Type B pancreatic cell (in vitro differentiated cells): ENCODE data around the gene XRCC4. TPM values are rescaled to one million over a fixed set of nuclear protein-coding genes. Genes with fewer than 3 reads are reported as not detected.

Source experiments
- DNase-seq: peaks from one replicate; pipeline ENCODE4 v3.0.0; 2021; ENCODE audit warnings: mixed read lengths; ENCODE audit not compliant: unreplicated experiment; ENCODE audit errors: extremely low spot score
- H3K27ac Mint-ChIP-seq: 2 replicates; pipeline ENCODE4 v1.8.0; 2021; ENCODE audit warnings: mild to moderate bottlenecking, mixed read lengths
- H3K27me3 Mint-ChIP-seq: 2 replicates; pipeline ENCODE4 v1.8.0; 2021; ENCODE audit warnings: mixed read lengths
- H3K36me3 Mint-ChIP-seq: 2 replicates; pipeline ENCODE4 v1.8.0; 2021; ENCODE audit warnings: mixed read lengths
- H3K4me1 Mint-ChIP-seq: one replicate; pipeline ENCODE4 v1.8.0; 2021; ENCODE audit warnings: mixed read lengths; ENCODE audit not compliant: unreplicated experiment
- H3K4me3 Mint-ChIP-seq: 2 replicates; pipeline ENCODE4 v1.8.0; 2021; ENCODE audit warnings: mild to moderate bottlenecking, mixed read lengths
- H3K9me3 Mint-ChIP-seq: 2 replicates; pipeline ENCODE4 v1.8.0; 2021; ENCODE audit warnings: mixed read lengths
- total RNA-seq: library from RNA; stranded (reverse); gene quantifications from 2 replicates; pipeline ENCODE4 v1.2.1, GENCODE V29; 2021; ENCODE audit warnings: low replicate concordance
- TF ChIP-seq, protein P1 (sequence below): fragments of 200-600 bp; sonication (generic); conservative IDR thresholded peaks from 2 replicates; pipeline ENCODE4 v1.5.0; 2021; ENCODE audit warnings: antibody characterized with exemption, mild to moderate bottlenecking

The XRCC4 gene
- total RNA-seq, 1 donor from 2014 or later: 7.4 TPM

DNA sequence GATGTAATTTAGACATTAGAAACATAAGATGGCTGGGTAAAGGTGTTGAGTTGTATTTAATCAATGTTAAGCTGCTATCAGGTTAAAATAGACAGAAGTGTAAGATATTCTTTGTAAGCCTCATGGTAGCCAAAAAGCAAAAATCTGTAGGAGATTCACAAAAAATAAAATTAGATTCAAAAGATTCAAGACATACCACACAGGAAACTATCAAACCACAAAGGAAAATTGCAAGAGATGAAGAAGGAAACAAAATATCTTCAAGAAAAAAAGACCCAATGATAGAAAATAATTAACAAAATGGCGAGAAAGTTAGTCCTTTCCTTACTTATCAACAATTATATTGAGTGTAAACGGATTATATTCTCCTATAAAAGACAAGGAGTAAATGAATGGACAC lies 15.3 kb downstream of the XRCC4 start:
- H3K4me1 Mint-ChIP-seq: peaks cover 4% of the 10 kb centered on the region
- no peak overlapping the region for H3K27ac Mint-ChIP-seq
- DNase-seq: no peak
- no peaks in the 10 kb centered on the region for H3K27me3 Mint-ChIP-seq
- H3K36me3 Mint-ChIP-seq: peaks cover 20% of the 10 kb centered on the region
- TF ChIP-seq, protein P1, sequence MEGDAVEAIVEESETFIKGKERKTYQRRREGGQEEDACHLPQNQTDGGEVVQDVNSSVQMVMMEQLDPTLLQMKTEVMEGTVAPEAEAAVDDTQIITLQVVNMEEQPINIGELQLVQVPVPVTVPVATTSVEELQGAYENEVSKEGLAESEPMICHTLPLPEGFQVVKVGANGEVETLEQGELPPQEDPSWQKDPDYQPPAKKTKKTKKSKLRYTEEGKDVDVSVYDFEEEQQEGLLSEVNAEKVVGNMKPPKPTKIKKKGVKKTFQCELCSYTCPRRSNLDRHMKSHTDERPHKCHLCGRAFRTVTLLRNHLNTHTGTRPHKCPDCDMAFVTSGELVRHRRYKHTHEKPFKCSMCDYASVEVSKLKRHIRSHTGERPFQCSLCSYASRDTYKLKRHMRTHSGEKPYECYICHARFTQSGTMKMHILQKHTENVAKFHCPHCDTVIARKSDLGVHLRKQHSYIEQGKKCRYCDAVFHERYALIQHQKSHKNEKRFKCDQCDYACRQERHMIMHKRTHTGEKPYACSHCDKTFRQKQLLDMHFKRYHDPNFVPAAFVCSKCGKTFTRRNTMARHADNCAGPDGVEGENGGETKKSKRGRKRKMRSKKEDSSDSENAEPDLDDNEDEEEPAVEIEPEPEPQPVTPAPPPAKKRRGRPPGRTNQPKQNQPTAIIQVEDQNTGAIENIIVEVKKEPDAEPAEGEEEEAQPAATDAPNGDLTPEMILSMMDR: no peak
- H3K9me3 Mint-ChIP-seq: peaks cover 29% of the 10 kb centered on the region
- no peak overlapping the region for H3K4me3 Mint-ChIP-seq

DNA sequence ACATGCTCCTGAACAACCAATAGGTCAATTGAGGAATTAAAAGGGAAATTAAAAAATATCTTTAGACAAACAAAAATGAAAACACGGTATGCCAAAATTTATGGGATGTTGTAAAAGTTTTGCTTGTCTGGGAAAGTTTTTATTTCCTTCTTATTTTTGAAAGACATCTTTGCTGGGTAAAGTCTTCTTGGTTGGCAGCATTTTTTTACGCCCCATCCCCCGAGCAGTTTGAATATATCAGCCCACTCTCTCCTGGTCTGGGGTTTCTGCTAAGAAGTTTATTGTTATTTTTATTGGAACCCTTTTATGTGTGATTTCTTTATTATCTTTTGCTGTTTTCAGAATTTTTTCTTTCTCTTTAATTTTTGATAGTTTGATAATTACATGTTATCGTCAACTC lies 16.3 kb downstream of the XRCC4 start:
- TF ChIP-seq, protein P1: no peak
- Mint-ChIP-seq H3K36me3 (peaks cover 20% of the 10 kb centered on the region), H3K9me3 (peaks cover 29% of the 10 kb centered on the region)

DNA sequence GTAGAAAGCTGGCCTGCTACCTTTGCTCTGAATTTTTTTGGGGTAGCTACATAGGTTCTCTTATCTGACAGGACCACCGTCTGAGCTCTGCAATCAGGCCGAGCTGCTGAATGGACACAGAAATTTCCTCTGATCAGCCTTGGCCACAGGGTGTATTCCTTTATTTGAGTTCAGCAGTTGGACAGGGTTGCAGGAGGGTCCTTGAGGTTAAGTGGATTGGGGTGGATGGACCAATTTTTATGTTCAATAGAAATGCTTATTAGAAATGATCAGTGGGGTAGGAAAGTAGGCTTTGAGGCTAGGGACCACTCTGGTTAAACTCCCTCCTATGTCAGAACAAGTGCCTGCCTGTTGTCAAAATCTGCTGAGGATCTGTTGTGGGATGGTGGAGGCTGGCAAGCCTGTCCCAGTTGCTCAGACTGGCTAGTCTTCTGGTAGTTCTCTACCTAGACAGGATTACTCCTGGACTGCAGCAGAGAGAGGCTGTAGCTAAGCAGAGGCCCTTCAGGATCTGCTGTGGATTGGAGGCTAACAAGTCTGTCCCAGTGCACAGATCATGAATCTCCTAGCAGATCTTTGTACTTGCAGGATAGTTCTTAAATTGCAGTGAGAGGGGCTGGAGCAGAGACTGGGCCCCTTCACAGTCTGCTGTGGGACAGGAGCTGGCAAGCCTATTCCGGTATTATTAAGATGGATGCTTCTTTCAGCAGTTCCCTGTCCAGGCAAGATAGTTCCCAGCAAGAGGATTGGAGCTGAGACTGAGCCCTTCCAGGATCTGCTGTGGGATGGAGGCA lies 18.0 kb downstream of the XRCC4 start:
- no peak overlapping the region for H3K4me3 Mint-ChIP-seq
- peaks cover 20% of the 10 kb centered on the region for H3K36me3 Mint-ChIP-seq
- peaks cover 25% of the 10 kb centered on the region for H3K9me3 Mint-ChIP-seq
- TF ChIP-seq, protein P1: no peak
- peaks cover 8% of the 10 kb centered on the region for H3K4me1 Mint-ChIP-seq
- DNase-seq: no peak
- no peaks in the 10 kb centered on the region for H3K27me3 Mint-ChIP-seq
- no peak overlapping the region for H3K27ac Mint-ChIP-seq

More for the DNA sequence above, 16.3 kb downstream of the XRCC4 start:
- Mint-ChIP-seq H3K27ac (no peak overlapping the region), H3K27me3 (no peaks in the 10 kb centered on the region), H3K4me3 (no peak overlapping the region), H3K4me1 (peaks cover 8% of the 10 kb centered on the region)
- DNase-seq: no peak

DNA sequence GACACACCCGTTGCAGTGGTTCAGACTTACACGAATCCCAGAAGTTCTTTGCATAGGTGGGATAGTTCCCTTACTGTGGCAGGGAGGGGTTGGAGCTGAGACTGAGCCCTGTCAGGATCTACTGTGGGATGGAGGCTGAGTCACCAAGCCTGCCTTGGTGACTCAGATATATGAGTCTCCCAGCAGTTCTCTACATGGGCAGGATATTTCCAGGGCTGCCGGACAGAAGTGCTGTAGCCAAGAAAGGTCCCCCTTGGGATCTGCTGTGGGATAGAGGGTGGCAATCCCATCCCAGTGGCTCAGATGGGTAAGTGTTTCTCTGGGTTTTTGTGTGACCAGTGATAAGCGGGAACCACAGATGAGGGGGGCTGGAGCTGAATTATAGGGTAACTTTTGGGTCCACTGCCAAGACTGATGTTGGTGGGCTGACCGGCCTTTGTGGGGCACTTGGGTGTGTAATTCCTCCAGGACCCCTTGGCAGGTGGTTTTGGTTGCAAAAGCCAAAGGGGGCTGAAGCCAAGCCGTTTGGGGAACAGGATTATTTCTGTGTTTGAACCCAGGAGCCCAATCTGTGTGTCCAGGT lies 18.7 kb downstream of the XRCC4 start:
- Mint-ChIP-seq H3K4me1 (peaks cover 8% of the 10 kb centered on the region), H3K27me3 (no peaks in the 10 kb centered on the region), H3K36me3 (peaks cover 17% of the 10 kb centered on the region), H3K4me3 (no peak overlapping the region), H3K27ac (no peak overlapping the region), H3K9me3 (peaks cover 19% of the 10 kb centered on the region)
- TF ChIP-seq, protein P1: no peak
- no peak for DNase-seq

DNA sequence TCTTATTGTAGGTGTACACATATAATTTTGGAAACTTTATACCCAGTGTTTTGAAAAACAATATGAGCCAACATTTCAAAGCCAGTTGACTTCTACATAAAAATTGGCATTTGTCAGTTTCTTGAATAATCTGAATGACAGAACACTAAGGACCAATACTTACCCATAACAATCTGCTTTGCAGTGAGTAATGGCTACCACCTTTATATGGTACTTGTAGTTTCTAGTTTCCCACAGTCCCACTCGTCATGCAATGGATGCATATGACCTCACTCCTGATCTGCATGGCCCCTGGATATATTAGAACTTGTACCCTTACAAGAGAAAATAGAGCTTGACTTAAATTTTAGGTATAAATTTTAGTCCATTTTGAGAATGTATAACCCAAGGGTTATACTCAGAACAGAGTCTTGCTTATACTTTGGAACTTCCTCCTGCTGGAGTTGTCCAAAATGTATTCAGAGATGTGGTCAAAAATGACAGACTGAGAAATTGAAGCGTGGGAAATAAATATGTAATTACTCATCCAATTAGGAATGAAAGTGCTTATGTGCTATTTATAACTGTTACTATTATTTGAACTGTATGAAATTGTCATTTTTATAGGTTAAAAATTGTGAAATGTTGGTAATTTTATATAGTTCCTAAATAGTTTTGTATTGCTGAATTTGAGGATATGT lies 19.5 kb downstream of the XRCC4 start:
- peaks cover 13% of the 10 kb centered on the region for H3K4me1 Mint-ChIP-seq
- DNase-seq: no peak
- H3K27me3 Mint-ChIP-seq: no peaks in the 10 kb centered on the region
- H3K27ac Mint-ChIP-seq: no peak overlapping the region
- H3K36me3 Mint-ChIP-seq: peaks cover 14% of the 10 kb centered on the region
- TF ChIP-seq, protein P1: no peak
- peaks cover 19% of the 10 kb centered on the region for H3K9me3 Mint-ChIP-seq
- H3K4me3 Mint-ChIP-seq: no peak overlapping the region
